ENCODE measurements around the gene SCYGR4.
"Not testable (repeated sequence)": the region's sequence is repeated elsewhere in the genome, so short reads cannot be mapped to it uniquely, and the experiment has no call there.

SCYGR4 gene

DNA sequence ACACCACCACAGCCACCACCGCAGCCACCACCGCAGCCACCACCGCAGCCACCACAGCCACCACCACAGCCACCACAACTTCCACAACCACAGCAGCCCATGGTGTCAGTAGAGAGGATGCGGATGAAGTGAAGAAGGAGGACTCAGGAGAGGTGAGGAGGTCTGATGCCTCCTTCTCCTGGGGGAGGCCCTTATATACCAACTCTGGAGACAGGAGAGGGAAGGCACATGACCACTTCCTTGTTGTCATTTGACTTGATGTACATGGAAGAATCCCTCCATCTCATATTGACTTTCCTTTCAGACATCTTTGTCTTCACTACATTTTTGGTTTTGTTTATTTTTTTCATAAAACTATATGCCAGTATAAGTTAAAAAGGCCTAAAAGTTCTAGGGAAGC lies 2.6 kb upstream of the SCYGR4 start, which contains the start of gene SCYGR3:
Gene SCYGR3 (minus strand): TSS at position 101 of the 400 bp plus-strand sequence. CDS start 0 bp downstream, at position 101.
- DNase-seq, result no peak

DNA sequence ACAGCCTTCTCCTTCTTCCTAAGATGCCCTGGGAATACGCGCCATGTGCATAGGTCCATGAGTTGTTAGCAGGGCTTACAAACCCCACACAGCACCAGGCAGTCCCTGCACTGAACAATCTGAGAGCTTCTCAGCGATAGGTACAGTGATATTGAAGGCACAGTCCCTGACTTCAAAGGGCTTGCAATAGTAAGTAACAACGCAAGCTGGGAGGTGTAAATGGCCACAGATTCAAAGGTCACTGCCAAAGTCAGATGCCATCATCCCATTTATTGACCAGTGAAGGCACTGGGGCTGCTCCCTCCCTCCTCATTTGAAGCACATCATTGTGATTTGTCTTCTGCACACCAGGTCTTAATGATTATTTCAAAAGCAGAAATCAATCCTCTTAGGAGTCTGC lies 2.1 kb upstream of the SCYGR4 start:
- no peak for DNase-seq

DNA sequence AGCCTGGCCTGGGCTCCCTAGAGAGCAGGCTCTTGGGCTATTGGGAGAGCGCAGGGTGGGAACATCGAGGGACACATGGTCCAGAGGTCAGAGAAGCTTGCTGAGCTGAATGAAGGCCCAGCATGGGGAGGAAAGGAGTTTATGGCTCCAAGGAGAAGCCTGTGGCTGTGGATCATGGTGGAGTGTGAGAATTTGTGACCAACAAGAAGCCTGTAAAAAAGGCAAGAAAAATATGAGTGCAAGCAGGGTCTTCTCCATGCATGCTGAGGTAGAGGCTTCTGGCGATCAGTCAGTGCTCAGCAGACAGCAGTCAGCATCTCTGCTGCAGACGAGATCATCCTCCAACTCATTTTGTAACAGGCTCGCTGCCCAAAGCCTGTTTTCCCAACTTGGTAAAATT lies 1.4 kb upstream of the SCYGR4 start:
- no peak for DNase-seq

DNA sequence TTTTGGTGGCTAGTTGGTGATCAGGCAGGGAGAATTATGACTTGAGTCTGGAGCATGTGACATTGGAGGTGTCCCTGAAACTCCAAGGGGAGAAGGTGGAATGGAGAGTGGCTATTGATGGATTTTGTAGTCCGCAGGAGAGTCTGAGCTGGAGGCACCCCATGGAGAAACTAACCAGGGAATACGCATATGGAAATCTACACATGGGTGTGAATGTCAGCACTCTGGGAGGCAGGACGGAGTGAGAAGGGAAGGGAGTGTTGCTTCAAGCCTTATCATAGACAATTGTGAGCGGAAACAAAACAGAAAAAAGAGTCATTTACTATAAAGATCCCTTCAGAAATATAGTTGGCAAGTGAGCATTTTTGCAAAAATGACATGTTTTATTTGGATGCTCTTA lies 667 bp upstream of the SCYGR4 start:
- DNase-seq, result no peak

DNA sequence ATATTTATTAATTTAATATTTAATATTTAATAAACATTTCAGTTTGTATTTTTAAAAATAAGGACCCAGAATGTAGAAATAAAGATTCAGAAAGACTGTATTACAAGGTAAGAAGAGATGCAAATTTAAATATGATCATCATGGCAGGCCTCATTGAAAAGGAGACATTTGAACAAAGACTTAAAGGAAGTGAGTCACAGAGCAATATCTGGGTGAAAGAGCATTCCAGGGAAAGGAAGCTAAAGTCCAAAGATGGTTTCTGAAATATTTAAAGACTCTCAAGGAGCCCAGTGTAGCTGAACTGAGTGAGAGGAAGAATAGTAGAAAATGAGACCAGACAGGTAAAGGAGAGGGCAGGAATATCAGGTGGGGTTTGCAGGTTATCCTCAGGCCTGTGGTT lies 5.9 kb downstream of the SCYGR4 start:
- DNase-seq, result no peak

DNA sequence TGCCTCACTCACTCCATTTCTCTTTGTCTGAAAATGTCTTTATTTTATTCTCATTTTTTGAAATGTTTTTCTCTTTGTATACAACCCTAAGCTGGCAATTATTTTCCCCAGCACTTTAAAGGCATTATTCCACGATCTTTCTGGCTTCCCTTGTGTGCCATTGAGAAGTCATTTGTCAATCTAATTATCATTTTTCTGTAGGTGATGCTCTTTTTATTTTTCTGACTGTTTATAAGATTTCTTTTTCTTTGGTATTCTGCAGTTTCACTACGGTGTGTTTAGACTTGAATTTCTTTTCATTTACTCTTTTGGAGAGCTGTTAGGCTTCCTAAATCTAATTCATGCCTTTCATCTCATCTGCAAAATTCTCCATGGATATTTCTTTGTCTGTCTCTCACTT lies 8.1 kb downstream of the SCYGR4 start:
- DNase-seq, result no peak

DNA sequence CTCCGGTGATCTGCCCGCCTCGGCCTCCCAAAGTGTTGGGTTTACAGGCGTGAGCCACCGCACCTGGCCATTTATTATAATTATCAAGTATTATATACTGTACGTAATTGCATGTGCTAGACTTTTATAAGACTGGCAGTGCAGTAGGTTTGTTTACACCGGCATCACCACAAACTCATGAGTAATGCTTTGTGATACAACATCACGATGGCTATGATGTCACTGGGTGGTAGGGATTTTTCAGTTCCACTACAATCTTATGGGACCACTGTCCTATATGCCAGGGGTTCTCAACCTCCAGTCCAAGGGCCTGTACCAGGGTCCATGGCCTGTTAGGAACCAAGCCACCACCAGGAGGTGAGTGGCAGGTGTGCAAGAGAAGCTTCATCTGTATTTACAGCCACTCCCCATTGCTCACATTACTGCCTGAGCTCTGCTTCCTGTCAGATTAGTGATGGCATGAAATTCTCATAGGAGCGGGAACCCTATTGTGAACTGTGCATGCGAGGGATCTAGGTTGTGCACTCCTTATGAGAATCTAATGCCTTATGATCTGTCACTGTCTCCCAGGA lies 9.4 kb downstream of the SCYGR4 start:
- no peak for DNase-seq

DNA sequence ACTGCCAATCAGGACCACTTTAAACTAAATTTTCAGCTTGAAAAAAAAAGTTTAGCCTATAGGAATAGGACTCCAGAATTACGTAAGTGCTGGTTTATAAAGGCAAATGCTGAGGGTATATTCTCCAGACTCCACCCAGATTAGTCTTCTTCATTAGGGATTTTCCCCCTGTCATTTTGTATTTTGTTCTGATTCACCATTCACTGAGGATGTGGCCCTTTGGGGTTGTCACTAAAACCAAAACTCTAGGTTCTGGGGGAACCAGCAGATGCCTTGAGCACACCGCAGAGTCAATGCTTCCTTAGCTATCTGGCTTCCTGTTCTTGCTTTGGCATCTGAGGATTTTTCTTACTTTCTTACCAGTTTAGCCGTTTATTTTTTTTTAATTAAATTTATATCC lies 10.5 kb downstream of the SCYGR4 start:
- no peak for DNase-seq

DNA sequence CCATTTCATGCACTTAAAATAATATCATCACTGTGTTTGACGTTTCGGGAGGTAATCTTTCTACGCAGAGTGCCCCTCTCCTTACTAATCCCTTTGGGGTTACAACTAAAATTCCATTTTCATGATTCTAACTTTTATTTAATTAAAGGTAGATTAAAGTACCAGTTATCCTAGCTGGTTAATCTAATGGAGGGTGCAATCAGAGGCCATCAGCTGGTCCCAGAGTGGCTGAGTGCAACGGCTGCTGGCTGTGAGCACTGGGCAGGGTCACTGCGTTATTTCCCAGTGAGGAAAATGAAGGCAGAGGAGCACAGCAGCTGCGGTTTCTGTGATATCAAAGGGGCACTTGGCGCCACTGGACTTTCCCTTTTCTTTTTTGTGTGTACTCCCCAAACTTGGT lies 12.1 kb downstream of the SCYGR4 start:
- no peak for DNase-seq

DNA sequence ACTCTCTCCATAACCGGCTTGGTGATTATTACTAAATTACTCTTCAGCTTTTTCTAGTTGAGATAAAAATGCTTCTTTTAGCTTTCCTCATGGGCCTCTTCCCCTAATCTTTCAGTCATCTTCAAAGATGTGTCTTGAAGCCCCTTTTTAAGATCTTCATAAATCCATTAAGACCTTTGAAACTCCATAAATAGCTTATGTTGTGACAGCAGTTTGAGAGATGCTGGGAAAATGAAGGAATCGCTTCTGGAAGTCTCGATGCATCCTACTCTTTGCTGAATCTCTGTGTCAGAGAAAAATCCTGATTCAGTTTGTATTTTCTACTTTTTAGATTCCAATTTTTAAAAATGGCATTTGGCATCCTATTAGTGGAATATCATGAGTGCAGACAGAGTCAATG lies 13.0 kb downstream of the SCYGR4 start:
- no peak for DNase-seq

DNA sequence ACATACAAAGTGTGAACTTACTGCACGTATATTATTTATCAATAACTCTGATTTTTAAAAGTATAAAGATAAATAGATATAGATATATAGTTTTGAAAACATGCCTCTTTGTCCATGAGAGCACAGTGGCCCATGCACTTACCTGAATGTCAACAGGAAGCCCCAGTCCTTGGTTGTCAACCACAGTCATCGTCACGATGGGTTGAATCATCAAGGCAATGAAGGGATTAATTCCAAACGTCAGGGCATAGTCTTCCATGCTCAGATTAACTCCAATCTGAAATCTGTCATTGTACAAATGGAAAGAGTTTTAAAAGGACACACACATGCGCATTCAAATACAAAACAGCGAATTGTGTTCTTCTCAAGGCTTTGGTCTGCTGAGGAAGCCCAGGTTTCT lies 15.5 kb downstream of the SCYGR4 start:
- no peak for DNase-seq

DNA sequence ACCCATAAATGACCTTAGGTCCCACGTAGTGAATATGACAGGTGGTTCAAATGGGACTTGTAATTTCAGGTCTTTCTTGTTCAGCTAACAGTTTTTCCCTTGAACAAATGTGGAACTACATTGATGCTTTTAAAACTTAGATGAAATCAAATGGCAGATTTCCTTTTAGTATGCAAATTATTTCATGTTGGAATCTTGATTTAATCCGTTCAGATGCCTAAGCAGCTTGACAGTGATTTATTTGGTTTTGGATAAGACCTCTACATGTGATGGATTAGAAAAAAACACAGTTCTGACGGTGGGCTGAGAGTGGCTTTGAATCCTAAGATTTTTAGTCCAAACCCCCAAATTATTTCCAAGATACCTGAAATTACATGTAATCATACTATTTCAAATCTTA lies 16.9 kb downstream of the SCYGR4 start:
- DNase-seq, result no peak

DNA sequence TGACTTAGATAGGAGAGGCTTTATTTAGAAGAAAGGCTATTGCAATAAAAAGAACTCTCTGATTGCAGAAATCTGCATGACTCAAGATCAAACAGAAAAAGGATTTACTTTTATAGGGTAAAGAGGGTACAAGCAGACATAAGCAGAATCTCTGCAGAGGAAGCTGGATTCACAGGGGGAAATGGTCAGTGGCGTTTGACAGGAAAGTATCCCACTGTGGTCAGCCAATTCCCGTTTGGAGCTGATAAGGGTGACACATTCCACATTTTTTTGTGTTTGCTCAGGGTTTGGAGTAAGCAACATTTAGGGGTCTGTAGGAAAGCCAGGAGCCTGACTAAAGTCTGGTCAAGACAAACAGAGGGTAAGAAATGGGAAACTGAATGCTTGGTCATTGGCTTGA lies 25.4 kb downstream of the SCYGR4 start:
- no peak for DNase-seq

DNA sequence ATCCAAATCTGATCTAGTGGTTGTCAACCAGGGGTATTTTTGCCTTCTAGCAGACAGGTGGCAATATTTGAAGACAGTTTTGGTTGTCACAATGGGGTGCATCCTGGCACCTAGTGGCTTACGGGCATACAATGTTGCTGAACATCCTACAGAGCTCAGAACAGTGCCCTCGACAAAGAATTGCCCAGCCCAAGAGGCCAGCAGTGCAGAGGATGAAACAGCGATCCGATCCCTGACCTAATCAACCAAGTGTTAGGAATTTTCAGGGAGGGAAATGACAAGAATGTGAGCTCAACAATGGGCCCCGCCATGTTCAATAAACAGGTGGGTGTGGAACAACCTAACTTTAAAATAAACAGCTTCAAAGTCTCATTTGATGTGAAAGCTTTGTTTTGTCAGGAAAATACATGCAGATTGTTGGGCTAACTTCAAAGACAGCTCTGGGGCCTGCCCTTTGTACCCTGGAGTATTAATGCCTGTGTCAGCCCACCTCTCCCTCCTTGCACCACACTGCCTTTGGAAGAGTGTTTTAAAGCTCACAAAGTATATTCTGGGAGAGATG lies 26.8 kb downstream of the SCYGR4 start:
- no peak for DNase-seq

DNA sequence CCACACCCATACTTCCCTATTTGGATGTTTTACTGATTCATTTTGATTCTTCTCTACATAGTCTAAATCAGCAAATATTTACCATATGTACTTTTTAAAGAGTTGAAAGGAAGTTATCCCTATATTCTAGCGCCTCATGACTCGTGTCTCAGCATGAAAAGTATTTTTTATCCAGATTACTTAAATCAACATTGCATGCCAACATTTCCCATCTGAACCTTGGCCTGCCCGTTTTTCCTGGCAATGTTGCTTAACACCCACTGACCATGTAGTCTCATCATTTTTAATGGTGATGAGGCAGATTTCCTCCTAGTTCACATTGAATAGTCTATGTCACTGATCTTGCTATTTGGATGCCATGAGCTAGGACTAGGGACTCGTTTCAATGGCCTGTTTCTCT lies 36.1 kb downstream of the SCYGR4 start:
- no peak for DNase-seq

DNA sequence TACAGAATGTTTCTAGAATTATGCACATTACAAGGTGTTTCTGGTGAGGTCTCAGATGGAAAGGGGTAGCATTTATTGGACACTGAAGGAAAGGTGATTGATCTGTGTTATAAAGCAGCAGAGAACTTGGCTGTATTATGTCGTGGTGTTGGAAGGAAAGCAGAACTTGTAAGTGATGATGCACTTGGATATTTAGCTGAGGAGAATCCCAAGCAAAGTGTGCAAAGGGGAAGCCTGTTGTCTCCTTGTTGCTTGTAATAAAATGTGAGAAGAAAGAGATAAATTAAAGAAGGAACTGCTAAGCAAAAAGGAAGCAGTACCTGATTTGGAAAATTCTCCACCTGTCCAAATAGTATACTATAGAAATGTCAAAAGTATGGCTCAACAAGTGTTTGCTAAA lies 37.1 kb downstream of the SCYGR4 start:
- no peak for DNase-seq

DNA sequence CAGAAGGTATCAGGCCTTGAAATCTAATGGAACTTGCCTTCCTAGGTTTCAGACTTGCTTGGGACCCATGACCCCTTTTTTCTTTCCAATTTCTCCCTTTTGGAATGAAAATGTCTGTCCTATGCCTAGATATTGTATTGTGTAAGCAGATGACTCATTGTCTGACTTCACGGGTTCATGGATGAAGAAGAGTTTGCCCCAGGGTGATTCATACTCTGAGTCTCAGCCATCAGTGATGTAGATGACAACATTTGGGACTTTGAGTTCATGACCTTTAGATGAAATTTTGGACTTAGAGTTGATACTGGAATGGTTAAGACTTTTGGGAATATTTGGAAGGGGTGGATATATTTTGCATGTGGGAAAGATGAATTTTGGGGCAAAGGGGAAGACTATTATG lies 38.2 kb downstream of the SCYGR4 start:
- DNase-seq, result no peak

DNA sequence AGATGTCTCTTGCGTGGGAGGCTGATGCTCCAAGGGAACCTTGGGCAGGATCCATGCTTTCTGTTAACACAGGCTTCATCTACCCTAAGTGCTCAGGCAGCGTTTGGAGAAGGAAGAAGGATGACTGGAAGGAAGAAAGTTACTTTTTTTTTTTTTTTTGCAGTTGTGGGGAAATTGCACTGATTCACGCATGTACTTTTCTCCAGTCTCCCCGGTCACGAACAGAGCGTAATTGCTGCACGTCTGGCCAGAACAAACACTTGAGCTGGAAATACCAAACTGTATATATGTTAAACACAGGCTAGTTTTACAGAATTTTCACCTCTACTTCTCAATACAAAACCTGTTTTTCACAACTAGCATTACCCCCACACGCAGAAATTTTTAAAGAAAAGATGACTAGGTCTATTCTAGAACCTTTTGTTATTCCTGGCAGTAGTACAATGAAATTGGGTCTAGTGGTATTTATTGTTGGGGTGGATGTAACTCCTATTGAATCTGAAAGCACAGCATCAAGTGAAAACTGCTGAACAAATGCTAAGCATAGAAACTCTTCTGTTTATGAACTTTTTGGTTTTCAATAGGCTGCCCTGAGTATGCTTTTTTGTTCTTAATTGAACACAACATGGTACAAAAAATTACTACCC lies 40.0 kb downstream of the SCYGR4 start:
- DNase-seq, result no peak

DNA sequence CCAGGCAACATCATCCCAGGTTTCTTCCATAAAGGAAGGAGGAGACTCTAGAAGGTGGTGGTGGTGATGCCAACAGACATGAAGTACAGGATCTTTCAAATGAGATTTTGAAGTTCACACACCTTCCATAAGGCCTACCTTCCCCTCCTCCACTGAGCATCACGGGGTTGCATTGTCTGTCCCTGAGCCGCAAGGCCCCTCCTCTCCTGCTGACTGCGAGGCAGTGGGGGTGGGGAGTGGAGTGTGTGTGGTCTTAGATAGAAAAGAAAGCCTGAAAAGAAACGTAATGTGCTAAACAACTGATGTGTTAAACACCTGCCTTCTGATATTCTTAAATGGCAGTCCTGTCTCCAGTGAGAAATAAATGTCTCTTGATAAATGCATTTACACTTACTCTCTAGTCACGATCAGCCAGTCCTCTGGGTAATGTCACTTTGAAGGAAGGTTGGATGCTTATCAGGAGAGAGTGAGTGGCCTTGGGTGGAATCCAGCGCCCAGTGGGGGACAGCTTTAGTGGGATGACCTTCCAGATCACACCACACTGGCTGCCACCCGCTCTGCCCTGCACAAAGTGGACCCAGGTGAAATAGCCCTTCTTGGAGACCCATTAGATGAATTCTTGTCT lies 43.8 kb downstream of the SCYGR4 start:
- DNase-seq, result no peak

DNA sequence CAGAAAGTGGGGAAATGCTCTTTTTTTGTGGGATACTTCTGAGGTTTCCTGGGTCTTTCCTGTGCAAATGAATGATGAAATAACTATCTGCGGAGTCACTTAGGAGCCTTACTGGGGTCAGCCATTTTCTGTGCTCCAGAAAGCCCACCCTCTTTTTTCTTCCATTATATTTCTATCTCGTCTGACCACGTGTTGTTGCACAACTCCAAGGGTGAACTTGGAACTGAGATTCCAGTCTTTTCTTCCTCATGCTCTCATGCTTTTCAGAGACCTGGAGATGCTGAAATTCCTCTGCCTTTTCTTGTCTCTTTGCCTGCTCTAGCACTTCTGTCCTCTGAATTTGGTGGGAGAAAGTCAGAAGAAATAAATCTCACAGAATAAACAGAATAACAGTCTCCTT lies 44.5 kb downstream of the SCYGR4 start:
- DNase-seq, result no peak

DNA sequence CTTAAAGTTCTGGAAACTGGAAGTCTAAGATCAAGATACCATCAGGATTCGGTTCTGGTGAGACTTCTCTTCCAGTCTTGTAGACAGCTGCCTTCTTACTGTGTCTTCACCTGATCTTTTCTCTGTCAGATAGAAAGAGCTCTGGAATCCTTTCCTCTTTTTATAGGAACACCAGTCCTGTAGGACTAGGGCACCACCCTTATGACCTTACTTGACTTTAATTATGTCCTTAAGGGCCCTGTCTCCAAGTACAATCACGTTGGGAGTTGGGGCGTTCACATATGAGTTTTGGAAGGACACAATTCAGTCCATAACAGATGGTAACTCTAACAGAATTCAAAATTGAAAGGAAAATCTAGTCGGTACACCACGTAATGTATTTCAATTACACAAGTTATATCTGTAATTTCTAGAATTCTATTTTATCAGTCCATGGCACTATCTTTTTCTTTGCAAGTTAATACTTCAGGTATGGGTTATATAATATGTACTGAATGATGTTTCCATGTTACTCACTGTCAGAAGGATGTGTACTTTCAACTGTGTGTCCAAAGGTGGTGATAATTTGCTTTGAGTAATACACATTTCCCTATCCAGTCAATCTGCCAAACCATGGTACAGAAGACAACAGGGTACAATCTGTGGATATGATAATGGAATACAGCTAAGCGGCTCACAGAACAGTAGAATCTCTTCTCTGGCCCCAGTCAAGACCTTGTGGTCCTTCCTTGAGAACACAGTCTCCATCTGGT lies 48.1 kb downstream of the SCYGR4 start:
- DNase-seq, result no peak

DNA sequence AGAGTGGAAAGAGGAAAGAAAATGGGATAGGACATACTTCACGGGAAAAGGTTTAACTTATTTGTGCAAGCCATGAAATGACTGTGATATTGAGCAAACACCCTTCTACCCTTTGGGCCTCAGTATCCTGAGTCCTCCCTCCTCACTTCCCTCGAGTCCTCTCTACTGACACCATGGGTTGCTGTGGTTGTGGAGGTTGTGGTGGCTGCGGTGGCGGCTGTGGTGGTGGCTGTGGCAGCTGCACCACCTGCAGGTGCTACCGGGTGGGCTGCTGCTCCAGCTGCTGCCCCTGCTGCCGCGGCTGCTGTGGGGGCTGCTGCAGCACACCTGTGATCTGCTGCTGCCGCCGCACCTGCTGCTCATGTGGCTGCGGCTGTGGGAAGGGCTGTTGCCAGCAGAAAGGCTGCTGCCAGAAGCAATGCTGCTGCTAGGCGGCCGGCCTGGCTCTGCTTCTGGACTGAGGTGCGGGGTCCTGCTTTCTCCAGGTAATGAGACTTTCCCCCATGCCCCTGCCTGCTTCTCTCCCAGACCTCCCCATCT lies 49.4 kb downstream of the SCYGR4 start, which contains the start of gene SCYGR5:
Gene SCYGR5 (plus strand): TSS at position 174 of the 540 bp plus-strand sequence. CDS start 0 bp downstream, at position 174.
- not testable (repeated sequence) for DNase-seq
